BLaER1 (cell line): ENCODE results near the gene CRYBA4.
A peak's percentile ranks its signal among the peaks of the same experiment; 100 is the strongest.

Experiments used
- H3K27ac ChIP-seq: shearing (Covaris generic); formaldehyde crosslinking; 2 replicates; pipeline ENCODE4 v1.8.1; 2022
- H3K27me3 ChIP-seq: shearing (Covaris generic); formaldehyde crosslinking; 2 replicates; pipeline ENCODE4 v1.8.1; 2022
- H3K36me3 ChIP-seq: shearing (Covaris generic); formaldehyde crosslinking; 2 replicates; pipeline ENCODE4 v1.8.1; 2022
- H3K4me1 ChIP-seq: shearing (Covaris generic); formaldehyde crosslinking; 2 replicates; pipeline ENCODE4 v1.8.1; 2022
- H3K4me2 ChIP-seq: shearing (Covaris generic); formaldehyde crosslinking; 2 replicates; pipeline ENCODE4 v1.8.1; 2022
- H3K4me3 ChIP-seq: shearing (Covaris generic); formaldehyde crosslinking; 2 replicates; pipeline ENCODE4 v1.8.1; 2022
- H3K9ac ChIP-seq: shearing (Covaris generic); formaldehyde crosslinking; 2 replicates; pipeline ENCODE4 v1.8.1; 2022
- H3K9me3 ChIP-seq: shearing (Covaris generic); formaldehyde crosslinking; 2 replicates; pipeline ENCODE4 v1.8.1; 2022
- H4K20me1 ChIP-seq: shearing (Covaris generic); formaldehyde crosslinking; 2 replicates; pipeline ENCODE4 v1.8.1; 2022
- Cebpa-rat ChIP-seq: shearing (Covaris generic); IDR thresholded peaks from 2 replicates; pipeline ENCODE4 v1.8.1; 2022

CRYBA4 gene

DNA sequence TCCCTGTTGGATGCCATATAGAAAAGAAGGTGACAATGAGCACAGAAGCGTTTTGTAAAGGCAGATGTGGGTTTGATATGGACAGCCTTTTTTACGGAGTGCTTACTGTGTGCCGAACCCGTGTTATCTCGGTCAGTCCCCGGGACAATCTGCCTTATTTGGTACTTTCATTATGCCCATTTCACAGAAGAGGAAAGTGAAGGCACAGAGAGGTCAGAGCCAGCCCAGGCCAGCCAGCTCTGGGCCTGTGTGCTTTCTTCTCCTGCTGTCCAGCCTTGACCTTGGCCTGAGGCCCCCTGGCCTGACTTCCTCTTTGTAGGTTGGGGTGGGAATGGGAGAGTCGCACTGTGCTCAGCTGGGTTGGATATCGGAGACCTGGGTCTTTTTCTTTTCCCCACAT lies 3.3 kb upstream of the CRYBA4 start:
- peak overlapping the region; percentile 74; the same call in 1 of the 2 replicates for H3K9ac ChIP-seq
- peak overlapping the region; percentile 88 for H3K27ac ChIP-seq
- no peaks in the 10 kb centered on the region for H3K27me3 ChIP-seq
- no peaks in the 10 kb centered on the region for H3K36me3 ChIP-seq
- no peaks in the 10 kb centered on the region for H4K20me1 ChIP-seq
- no peak for TF ChIP-seq Cebpa-rat
- H3K4me3 ChIP-seq: no peak overlapping the region
- H3K9me3 ChIP-seq: no peaks in the 10 kb centered on the region
- peak overlapping the region; percentile 86 for H3K4me2 ChIP-seq
- peaks cover 66% of the 10 kb centered on the region for H3K4me1 ChIP-seq

DNA sequence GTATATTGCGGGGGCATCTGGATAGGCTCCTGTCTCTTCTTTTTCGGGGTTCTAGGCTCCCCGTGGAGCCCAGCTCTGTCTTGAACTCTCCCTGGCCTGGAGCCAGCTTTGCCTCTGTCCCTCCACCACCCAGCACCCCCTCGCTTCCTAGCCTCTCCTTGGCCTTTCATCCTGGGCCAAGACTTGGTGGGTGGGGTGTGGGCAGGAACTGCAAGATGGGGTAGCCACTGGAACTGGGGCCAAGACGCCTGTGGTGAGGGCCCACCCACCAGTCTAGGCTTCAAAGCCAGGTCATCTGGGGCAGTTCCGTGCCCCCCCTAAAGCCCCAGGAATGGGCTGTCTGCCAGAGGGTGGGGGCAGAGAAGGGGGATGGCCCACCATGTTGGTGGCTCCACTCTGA lies 2.3 kb upstream of the CRYBA4 start:
- peak overlapping the region; percentile 88 for H3K27ac ChIP-seq
- H3K4me3 ChIP-seq: no peak overlapping the region
- H4K20me1 ChIP-seq: no peaks in the 10 kb centered on the region
- H3K9me3 ChIP-seq: no peaks in the 10 kb centered on the region
- no peaks in the 10 kb centered on the region for H3K27me3 ChIP-seq
- H3K4me1 ChIP-seq: peaks cover 55% of the 10 kb centered on the region
- peak overlapping the region; percentile 38 for H3K4me2 ChIP-seq
- no peak for TF ChIP-seq Cebpa-rat
- no peaks in the 10 kb centered on the region for H3K36me3 ChIP-seq
- H3K9ac ChIP-seq: no peak overlapping the region

DNA sequence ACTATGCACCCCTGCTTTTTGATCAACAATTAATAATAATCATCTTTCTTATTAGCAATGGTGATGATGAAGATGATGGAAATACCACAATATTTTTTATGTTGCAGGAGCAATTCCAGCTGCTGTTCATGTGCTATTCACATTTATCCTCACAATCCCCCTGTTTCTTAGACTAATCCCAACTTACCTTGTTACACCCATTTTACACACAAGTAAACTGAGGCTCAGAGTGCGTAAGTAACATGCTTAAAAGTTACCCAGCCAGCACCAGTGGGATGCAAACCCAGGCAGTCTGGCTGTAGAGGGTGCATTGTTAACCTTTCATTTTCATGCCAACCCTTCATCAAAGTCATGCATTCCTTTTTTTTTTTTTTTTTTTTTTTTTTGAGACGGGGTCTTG lies 1.6 kb upstream of the CRYBA4 start:
- Histone ChIP-seq H3K27me3 (no peaks in the 10 kb centered on the region), H3K9ac (no peak overlapping the region), H3K4me1 (peaks cover 48% of the 10 kb centered on the region), H3K27ac (no peak overlapping the region), H3K9me3 (no peaks in the 10 kb centered on the region), H3K4me3 (no peak overlapping the region), H4K20me1 (no peaks in the 10 kb centered on the region), H3K36me3 (no peaks in the 10 kb centered on the region), H3K4me2 (no peak overlapping the region)
- TF ChIP-seq Cebpa-rat: no peak

DNA sequence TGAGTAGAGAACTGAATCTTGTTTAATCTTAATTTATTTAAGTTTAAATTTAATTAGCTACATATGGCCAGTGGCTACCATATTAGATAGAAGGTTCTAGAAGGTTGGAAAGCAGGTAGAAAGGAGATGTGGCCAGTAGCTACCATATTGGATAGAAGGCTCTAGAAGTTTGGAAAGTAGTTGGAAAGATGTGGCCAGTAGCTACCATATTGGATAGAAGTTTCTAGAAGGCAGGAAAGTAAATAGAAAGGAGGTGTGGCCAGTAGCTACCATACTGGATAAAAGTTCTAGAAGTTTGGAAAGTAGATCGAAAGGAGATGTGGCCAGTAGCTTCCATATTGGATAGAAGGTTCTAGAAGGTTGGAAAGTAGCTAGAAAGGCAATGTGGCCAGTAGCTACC lies 2.2 kb downstream of the CRYBA4 start:
- Histone ChIP-seq H3K9me3 (no peaks in the 10 kb centered on the region), H3K27me3 (no peaks in the 10 kb centered on the region), H3K9ac (no peak overlapping the region), H4K20me1 (no peaks in the 10 kb centered on the region), H3K36me3 (no peaks in the 10 kb centered on the region), H3K27ac (no peak overlapping the region), H3K4me1 (peaks cover 10% of the 10 kb centered on the region), H3K4me3 (no peak overlapping the region), H3K4me2 (no peak overlapping the region)
- TF ChIP-seq Cebpa-rat: no peak

DNA sequence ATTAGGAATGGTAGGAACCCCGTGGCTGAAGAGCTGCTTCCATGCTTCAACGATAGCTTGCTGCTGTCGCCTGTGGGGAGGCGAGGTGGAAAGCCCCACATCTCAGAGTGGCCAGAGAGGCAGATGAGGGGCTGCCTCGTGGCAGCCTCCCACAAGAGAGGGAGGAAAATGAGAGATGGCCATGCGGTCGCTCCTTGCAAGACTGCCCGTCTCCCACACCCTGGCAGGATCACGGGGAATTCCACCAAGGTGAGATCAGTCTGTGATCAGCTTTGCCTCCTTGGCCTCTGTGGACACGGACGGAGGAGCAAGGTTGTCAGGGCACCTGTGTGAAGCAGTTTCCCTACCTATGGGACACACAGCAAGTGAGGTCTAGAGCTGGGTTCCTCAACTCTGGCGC lies 3.0 kb downstream of the CRYBA4 start:
- no peaks in the 10 kb centered on the region for H4K20me1 ChIP-seq
- no peak overlapping the region for H3K4me3 ChIP-seq
- H3K27ac ChIP-seq: no peak overlapping the region; the same call in 1 of the 2 replicates
- no peaks in the 10 kb centered on the region for H3K27me3 ChIP-seq
- peaks cover 2% of the 10 kb centered on the region for H3K4me1 ChIP-seq
- H3K4me2 ChIP-seq: no peak overlapping the region
- H3K9me3 ChIP-seq: 0 out of 2 replicates have a peak, but pooled peaks cover 2% of the 10 kb centered on the region
- no peaks in the 10 kb centered on the region for H3K36me3 ChIP-seq
- no peak overlapping the region for H3K9ac ChIP-seq
- TF ChIP-seq Cebpa-rat: no peak

DNA sequence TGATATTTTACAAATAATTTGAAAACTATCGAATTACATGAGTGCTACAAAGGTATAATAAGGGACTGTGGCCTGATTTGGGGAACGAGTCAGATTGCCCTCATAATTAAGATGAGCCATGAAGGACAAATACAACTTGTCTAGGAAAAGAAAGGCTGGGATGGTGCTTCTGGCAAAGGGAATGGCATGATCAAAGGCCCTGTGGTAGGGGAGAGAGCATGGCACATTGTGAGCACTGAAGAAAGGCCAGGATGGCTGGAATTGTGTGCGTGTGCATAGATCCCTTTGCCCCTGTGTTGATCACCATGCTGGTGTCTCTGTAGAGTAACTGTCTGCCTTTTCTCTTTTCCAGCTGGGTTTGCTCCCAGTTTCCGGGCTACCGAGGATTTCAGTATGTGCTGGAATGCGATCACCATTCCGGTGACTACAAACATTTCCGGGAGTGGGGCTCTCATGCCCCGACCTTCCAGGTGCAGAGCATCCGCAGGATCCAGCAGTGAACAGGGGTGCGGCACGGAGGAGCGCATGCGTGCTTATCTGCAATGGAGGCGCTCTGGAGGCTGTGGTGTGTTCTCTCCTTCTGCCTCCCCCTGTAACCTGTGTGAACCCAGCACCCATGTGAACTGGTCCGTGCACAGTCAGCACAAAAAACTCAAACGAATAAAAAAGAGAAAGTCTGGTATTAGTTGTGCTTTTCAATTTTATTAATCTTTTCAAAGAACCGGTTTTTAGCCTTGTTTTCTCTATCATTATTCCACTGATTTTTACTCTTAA lies 8.4 kb downstream of the CRYBA4 start:
- H3K27ac ChIP-seq: no peak overlapping the region
- H3K9me3 ChIP-seq: peaks cover 16% of the 10 kb centered on the region
- no peak overlapping the region for H3K9ac ChIP-seq
- no peak overlapping the region for H3K4me2 ChIP-seq
- peaks cover 11% of the 10 kb centered on the region for H3K4me1 ChIP-seq
- H3K36me3 ChIP-seq: no peaks in the 10 kb centered on the region
- H3K4me3 ChIP-seq: no peak overlapping the region
- no peaks in the 10 kb centered on the region for H3K27me3 ChIP-seq
- TF ChIP-seq Cebpa-rat: no peak
- no peaks in the 10 kb centered on the region for H4K20me1 ChIP-seq

DNA sequence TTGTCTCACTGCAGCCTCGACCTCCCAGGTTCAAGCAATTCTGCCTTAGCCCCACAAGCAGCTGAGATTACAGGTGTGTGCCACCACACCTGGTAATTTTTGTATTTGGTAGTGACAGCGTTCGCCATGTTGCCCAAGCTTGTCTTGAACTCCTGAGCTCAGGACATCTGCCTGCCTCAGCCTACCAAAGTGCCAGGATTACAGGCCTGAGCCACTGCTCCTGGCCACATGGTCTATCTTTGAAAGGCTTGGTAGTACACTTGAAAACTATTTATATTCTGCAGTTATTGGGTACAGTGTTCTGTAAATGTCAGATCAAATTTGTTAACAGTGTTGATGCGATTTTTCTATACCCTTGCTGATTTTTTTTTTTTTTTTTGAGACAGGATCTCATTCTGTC lies 9.5 kb downstream of the CRYBA4 start:
- no peaks in the 10 kb centered on the region for H4K20me1 ChIP-seq
- H3K4me2 ChIP-seq: no peak overlapping the region
- TF ChIP-seq Cebpa-rat: no peak
- no peaks in the 10 kb centered on the region for H3K36me3 ChIP-seq
- H3K9ac ChIP-seq: no peak overlapping the region
- peaks cover 16% of the 10 kb centered on the region for H3K9me3 ChIP-seq
- no peak overlapping the region for H3K4me3 ChIP-seq
- no peak overlapping the region for H3K27ac ChIP-seq
- H3K27me3 ChIP-seq: no peaks in the 10 kb centered on the region
- H3K4me1 ChIP-seq: peaks cover 11% of the 10 kb centered on the region

DNA sequence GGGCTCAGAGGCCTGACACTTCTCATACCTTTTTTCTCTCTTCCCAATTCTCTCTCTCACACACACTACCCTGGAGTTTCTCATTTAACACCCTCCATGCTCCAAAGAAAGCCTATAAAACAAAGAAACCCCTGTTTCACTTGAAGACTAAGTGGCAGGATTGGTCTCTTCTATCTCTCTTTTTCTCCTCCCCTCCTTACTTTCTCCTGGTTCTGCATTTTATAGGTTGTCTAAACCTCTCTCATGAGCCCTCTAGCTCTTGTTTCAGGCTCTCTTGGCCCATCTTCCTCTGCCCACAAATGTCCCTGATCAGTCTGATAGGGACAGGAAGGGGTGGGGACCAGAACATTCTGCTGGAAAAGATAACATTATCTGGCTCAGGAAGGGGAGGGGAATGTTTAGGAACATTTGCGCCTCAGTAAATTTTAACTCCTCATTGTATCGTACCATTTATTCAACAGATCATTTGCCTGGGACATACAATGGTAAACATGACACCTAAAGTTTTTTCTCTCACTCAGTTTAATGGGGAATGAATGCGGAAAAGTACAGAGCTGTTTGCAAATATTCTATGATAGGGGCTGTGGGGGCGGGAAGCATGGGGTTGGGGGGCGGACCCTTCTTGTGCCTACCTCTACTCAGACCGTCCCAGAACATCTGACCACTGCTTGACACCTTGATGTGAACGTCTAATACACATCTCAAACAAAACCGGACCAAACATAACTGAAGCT lies 10.8 kb downstream of the CRYBA4 start:
- Histone ChIP-seq H3K4me2 (peak overlapping the region; percentile 19; the same call in 1 of the 2 replicates), H3K27ac (0 out of 2 replicates have a peak overlapping the region, but pooled peaks have one; percentile 26), H3K4me3 (no peak overlapping the region), H3K9ac (no peak overlapping the region), H3K36me3 (no peaks in the 10 kb centered on the region), H3K4me1 (peaks cover 11% of the 10 kb centered on the region), H3K27me3 (no peaks in the 10 kb centered on the region), H4K20me1 (no peaks in the 10 kb centered on the region), H3K9me3 (peaks cover 16% of the 10 kb centered on the region)
- no peak for TF ChIP-seq Cebpa-rat

DNA sequence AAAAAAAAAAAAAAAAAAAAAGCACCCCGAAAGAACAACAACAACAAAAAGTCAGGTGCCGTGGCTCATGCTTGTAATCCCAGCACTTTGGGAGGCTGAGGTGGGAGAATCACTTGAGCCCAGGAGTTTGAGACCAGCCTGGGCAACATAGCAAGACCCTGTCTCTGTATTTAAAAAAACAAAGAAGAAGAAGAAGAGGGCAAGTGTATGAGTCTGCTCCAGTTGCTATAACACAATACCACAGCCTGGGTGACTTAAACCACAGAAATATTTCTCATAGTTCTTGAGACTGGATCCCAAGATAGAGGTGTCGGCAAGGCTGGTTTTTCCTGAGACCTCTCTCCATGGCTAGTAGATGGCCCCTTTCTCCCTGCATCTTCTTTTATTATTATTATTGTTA lies 12.4 kb downstream of the CRYBA4 start:
- no peak overlapping the region for H3K4me2 ChIP-seq
- H3K4me3 ChIP-seq: no peak overlapping the region
- H4K20me1 ChIP-seq: no peaks in the 10 kb centered on the region
- H3K9ac ChIP-seq: no peak overlapping the region
- H3K4me1 ChIP-seq: peaks cover 26% of the 10 kb centered on the region
- H3K27ac ChIP-seq: no peak overlapping the region
- no peaks in the 10 kb centered on the region for H3K36me3 ChIP-seq
- TF ChIP-seq Cebpa-rat: no peak
- peaks cover 16% of the 10 kb centered on the region for H3K9me3 ChIP-seq
- no peaks in the 10 kb centered on the region for H3K27me3 ChIP-seq

DNA sequence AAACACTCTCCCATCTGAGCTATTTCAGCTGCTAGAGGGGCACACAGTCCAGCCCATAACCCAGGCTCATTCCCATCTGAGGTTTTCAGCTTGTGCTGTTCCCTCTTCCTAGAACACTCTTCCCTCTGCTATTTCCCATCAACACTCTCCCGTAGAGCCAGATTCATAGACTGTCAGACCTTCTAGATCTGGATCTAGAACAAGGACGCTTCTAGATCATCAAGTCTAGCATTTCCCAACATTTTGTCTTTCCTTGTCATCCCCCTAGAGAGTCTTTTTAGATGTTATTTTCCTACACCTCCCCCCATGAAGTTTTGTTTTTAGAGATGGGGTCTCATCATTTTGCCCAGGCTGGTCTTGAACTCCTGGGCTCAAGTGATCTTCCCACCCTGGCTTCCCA lies 13.4 kb downstream of the CRYBA4 start:
- peaks cover 11% of the 10 kb centered on the region for H3K9me3 ChIP-seq
- H3K36me3 ChIP-seq: no peaks in the 10 kb centered on the region
- no peak overlapping the region for H3K9ac ChIP-seq
- H4K20me1 ChIP-seq: no peaks in the 10 kb centered on the region
- no peak overlapping the region for H3K27ac ChIP-seq
- no peak overlapping the region for H3K4me3 ChIP-seq
- peaks cover 29% of the 10 kb centered on the region for H3K4me1 ChIP-seq
- H3K27me3 ChIP-seq: no peaks in the 10 kb centered on the region
- no peak overlapping the region for H3K4me2 ChIP-seq
- TF ChIP-seq Cebpa-rat: no peak
